Brain microvascular endothelial cell (primary cell): ENCODE measurements around the gene ANXA3.

Source experiments
- DNase-seq: peaks from one replicate; pipeline ENCODE4 v3.0.0-alpha.2; 2020
- H3K27ac ChIP-seq: fragments of 250-450 bp; sonication (Bioruptor Pico); 2 replicates; pipeline ENCODE4 v1.5.1; 2020; ENCODE audit warnings: mild to moderate bottlenecking, moderate library complexity
- H3K27me3 ChIP-seq: fragments of 250-450 bp; sonication (Bioruptor Pico); replicated peaks from 2 replicates; pipeline ENCODE4 v1.5.1; 2020; ENCODE audit warnings: mild to moderate bottlenecking
- H3K36me3 ChIP-seq: fragments of 250-450 bp; sonication (Bioruptor Pico); replicated peaks from 2 replicates; pipeline ENCODE4 v1.5.1; 2020; ENCODE audit warnings: mild to moderate bottlenecking
- H3K4me3 ChIP-seq: 2 replicates; pipeline ENCODE4 v1.5.1; 2011; ENCODE audit warnings: low read depth, mild to moderate bottlenecking, control low read depth, low read length, moderate library complexity
- CTCF ChIP-seq: IDR thresholded peaks from 2 replicates; pipeline ENCODE4 v1.5.1; 2011; ENCODE audit warnings: low read depth, mild to moderate bottlenecking, moderate library complexity, low read length, control low read depth, inconsistent platforms; ENCODE audit errors: missing control alignments
- in situ Hi-C: cut with HindIII; loops from 2 replicates; pipeline ENCODE4 v1.10.0; 2017; ENCODE audit warnings: low sequenced_read_pairs, low pct_ligation_motif_present

Gene ANXA3

GRCh38 chr4:78513411-78513975 lies 38.1 kb upstream of the ANXA3 start:
- TF ChIP-seq CTCF, result no peak
- in situ Hi-C loops, result no loop called here
- H3K27me3 ChIP-seq, result no peaks in the 10 kb centered on the region
- DNase-seq, result no peak
- H3K4me3 ChIP-seq, result no peak overlapping the region
- H3K36me3 ChIP-seq, result no peaks in the 10 kb centered on the region
- H3K27ac ChIP-seq, result no peak overlapping the region

- DNase-seq, result no peak
- in situ Hi-C loops, result no loop called here
- Histone ChIP-seq H3K27me3 (no peaks in the 10 kb centered on the region), H3K27ac (no peak overlapping the region), H3K4me3 (no peak overlapping the region), H3K36me3 (no peaks in the 10 kb centered on the region)
- peak; percentile 59 for TF ChIP-seq CTCF
Measured at GRCh38 chr4:78517050-78517652, 34.4 kb upstream of the ANXA3 start.

GRCh38 chr4:78518561-78518960 lies 33.0 kb upstream of the ANXA3 start:
- in situ Hi-C loops, result no loop called here
- TF ChIP-seq CTCF, result no peak

GRCh38 chr4:78519962-78520361 lies 31.6 kb upstream of the ANXA3 start:
- DNase-seq, result no peak
- H3K27me3 ChIP-seq, result no peaks in the 10 kb centered on the region
- H3K36me3 ChIP-seq, result no peaks in the 10 kb centered on the region
- no peak for TF ChIP-seq CTCF
- H3K27ac ChIP-seq, result no peak overlapping the region
- in situ Hi-C loops, result no loop called here
- no peak overlapping the region for H3K4me3 ChIP-seq

More at GRCh38 chr4:78518561-78518960, 33.0 kb upstream of the ANXA3 start:
- no peak overlapping the region for H3K4me3 ChIP-seq
- H3K27me3 ChIP-seq, result no peaks in the 10 kb centered on the region
- no peak overlapping the region for H3K27ac ChIP-seq
- no peaks in the 10 kb centered on the region for H3K36me3 ChIP-seq
- DNase-seq, result no peak

GRCh38 chr4:78520808-78521226 lies 30.8 kb upstream of the ANXA3 start:
- H3K4me3 ChIP-seq, result no peak overlapping the region
- no peaks in the 10 kb centered on the region for H3K36me3 ChIP-seq
- no peak for TF ChIP-seq CTCF
- no peak overlapping the region for H3K27ac ChIP-seq
- in situ Hi-C loops, result no loop called here
- no peaks in the 10 kb centered on the region for H3K27me3 ChIP-seq
- DNase-seq, result no peak

- no peak overlapping the region for H3K4me3 ChIP-seq
- TF ChIP-seq CTCF, result no peak
- in situ Hi-C loops, result no loop called here
- no peaks in the 10 kb centered on the region for H3K27me3 ChIP-seq
- no peak for DNase-seq
- no peak overlapping the region for H3K27ac ChIP-seq
- H3K36me3 ChIP-seq, result no peaks in the 10 kb centered on the region
Measured at GRCh38 chr4:78524009-78524408, 27.6 kb upstream of the ANXA3 start.
